T-helper 9 cell (primary cell): ENCODE results near the gene MSMP.

Source experiments
- DNase-seq: peaks from one replicate; pipeline ENCODE4 v3.0.0-alpha.2; 2020

The MSMP gene

GRCh38 chr9:35771075-35771433, 17.0 kb upstream of the MSMP start:
- DNase-seq: no peak

- DNase-seq: no peak
Observed at GRCh38 chr9:35769763-35770162, 15.7 kb upstream of the MSMP start.

- DNase-seq: no peak
Observed at GRCh38 chr9:35767458-35767857, 13.4 kb upstream of the MSMP start.

- no peak for DNase-seq
Observed at GRCh38 chr9:35766997-35767396, 12.9 kb upstream of the MSMP start.

GRCh38 chr9:35763803-35764202, 9.7 kb upstream of the MSMP start:
- no peak for DNase-seq

GRCh38 chr9:35763181-35763580, 9.1 kb upstream of the MSMP start:
- no peak for DNase-seq

GRCh38 chr9:35760651-35761050, 6.6 kb upstream of the MSMP start:
- no peak for DNase-seq

GRCh38 chr9:35759795-35760194, 5.7 kb upstream of the MSMP start:
- DNase-seq: no peak

- DNase-seq: no peak
Observed at GRCh38 chr9:35758475-35759050, 4.5 kb upstream of the MSMP start.

GRCh38 chr9:35757892-35758275, 3.8 kb upstream of the MSMP start:
- no peak for DNase-seq

- DNase-seq: no peak
Observed at GRCh38 chr9:35757226-35757891, 3.3 kb upstream of the MSMP start.

- peak; percentile 69 for DNase-seq
Observed at GRCh38 chr9:35756275-35757225, 2.5 kb upstream of the MSMP start.

GRCh38 chr9:35755071-35755470, 995 bp upstream of the MSMP start:
- DNase-seq: no peak

- no peak for DNase-seq
Observed at GRCh38 chr9:35753466-35753865, 610 bp downstream of the MSMP start.

- no peak for DNase-seq
Observed at GRCh38 chr9:35750256-35750531, 3.9 kb downstream of the MSMP start.

GRCh38 chr9:35749515-35750255, 4.4 kb downstream of the MSMP start:
- DNase-seq: peak; percentile 34

GRCh38 chr9:35748858-35749514, 5.1 kb downstream of the MSMP start, which contains the start of the genes GBA2 and RGP1:
TSS of gene GBA2 (minus strand) at chr9:35749228. CDS start at chr9:35748704, 524 bp downstream.
TSS of gene RGP1 (plus strand) at chr9:35749287. CDS start at chr9:35749756, 469 bp downstream.
- DNase-seq: peak; percentile 55

- no peak for DNase-seq
Observed at GRCh38 chr9:35748242-35748857, 5.7 kb downstream of the MSMP start.

- no peak for DNase-seq
Observed at GRCh38 chr9:35746583-35746982, 7.5 kb downstream of the MSMP start.

- no peak for DNase-seq
Observed at GRCh38 chr9:35745569-35745968, 8.5 kb downstream of the MSMP start.

GRCh38 chr9:35743880-35744518, 10.1 kb downstream of the MSMP start:
- no peak for DNase-seq

- DNase-seq: no peak
Observed at GRCh38 chr9:35743452-35743851, 10.6 kb downstream of the MSMP start.
